Activated CD8-positive, alpha-beta T cell treated with anti-CD3 and anti-CD28 coated beads for 36 hours (primary cell): ENCODE results near the gene SLC35F3. TPM values are rescaled to one million over a fixed set of nuclear protein-coding genes. Genes with fewer than 3 reads are reported as not detected.

Experiments
- ATAC-seq: fragments of 200-7000 bp; cut with Tn5 transposase; one replicate; pipeline ENCODE4 v1.10.0; 2021; ENCODE audit warnings: mild to moderate bottlenecking, moderate library complexity
- CTCF ChIA-PET: fragments of 350-600 bp; sonication (Branson Sonifier 250); formaldehyde crosslinking; loops from one replicate; lab custom pipeline; 2021; ENCODE audit warnings: antibody characterized with exemption; lab: Charles Lee
- POLR2A ChIA-PET: fragments of 350-600 bp; sonication (Branson Sonifier 250); formaldehyde crosslinking; loops from one replicate; lab custom pipeline; 2021; ENCODE audit warnings: antibody characterized with exemption; lab: Charles Lee
- DNase-seq: peaks from one replicate; pipeline ENCODE4 v3.0.0-alpha.2; 2020
- H3K27ac Mint-ChIP-seq: one replicate; pipeline ENCODE4 v1.8.0; 2021; ENCODE audit warnings: mild to moderate bottlenecking, mixed read lengths
- H3K27me3 Mint-ChIP-seq: one replicate; pipeline ENCODE4 v1.8.0; 2021; ENCODE audit warnings: mixed read lengths
- H3K36me3 Mint-ChIP-seq: one replicate; pipeline ENCODE4 v1.8.0; 2021; ENCODE audit warnings: low read depth, mixed read lengths
- H3K4me1 Mint-ChIP-seq: one replicate; pipeline ENCODE4 v1.8.0; 2021; ENCODE audit warnings: low read depth, mixed read lengths
- H3K4me3 Mint-ChIP-seq: one replicate; pipeline ENCODE4 v1.8.0; 2021; ENCODE audit warnings: mild to moderate bottlenecking, moderate library complexity, mixed read lengths
- H3K9me3 Mint-ChIP-seq: one replicate; pipeline ENCODE4 v1.8.0; 2021; ENCODE audit warnings: mixed read lengths
- CTCF ChIP-seq: fragments of 200-600 bp; IDR thresholded peaks from one replicate; pipeline ENCODE4 v1.8.0; 2022; ENCODE audit warnings: antibody characterized with exemption, mild to moderate bottlenecking
- intact Hi-C: fragments of 100-400 bp; cut with micrococcal nuclease; formaldehyde crosslinking; loops from one replicate; pipeline ENCODE4 v1.10.0; 2022
- total RNA-seq, 2 experiments: library from RNA; stranded (reverse); gene quantifications; one replicate each; pipeline ENCODE4 v1.2.3, GENCODE V29; 2021

SLC35F3 gene
- total RNA-seq, 2 experiments from 2014 or later = 3.1 to 3.5 TPM

DNA sequence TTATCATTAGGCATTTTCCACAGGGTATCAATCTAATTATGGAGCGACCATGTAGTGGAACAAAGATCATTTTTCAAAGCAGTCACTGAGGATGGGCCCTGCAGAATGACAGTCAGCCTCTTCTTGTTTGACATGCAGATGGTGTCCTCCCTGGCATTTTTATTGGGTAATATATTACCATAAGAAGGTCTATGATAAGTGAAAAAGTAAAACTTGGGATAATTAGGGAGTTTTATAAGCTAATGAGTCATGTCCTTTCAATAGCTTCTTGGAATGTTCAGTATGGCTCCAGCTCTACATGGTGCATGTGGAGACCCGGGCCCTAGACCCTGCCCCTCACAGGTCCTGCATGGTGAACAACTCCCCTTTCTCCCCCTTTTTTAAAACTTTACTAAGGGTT is 236.5 kb downstream of the SLC35F3 start:
- no peak overlapping the region for H3K4me3 Mint-ChIP-seq
- no peak overlapping the region for H3K27ac Mint-ChIP-seq
- intact Hi-C loops = no loop called here
- TF ChIP-seq CTCF = no peak
- POLR2A ChIA-PET = no interaction called here
- CTCF ChIA-PET = interaction anchor here (1.2 kb wide), 1 partner anchor 72 kb away, joined by 3 read pairs; no protein-coding TSS in a partner anchor
- no peaks in the 10 kb centered on the region for H3K36me3 Mint-ChIP-seq
- ATAC-seq (no peak), DNase-seq (no peak)
- no peaks in the 10 kb centered on the region for H3K4me1 Mint-ChIP-seq
- peaks cover 3% of the 10 kb centered on the region for H3K27me3 Mint-ChIP-seq
- no peaks in the 10 kb centered on the region for H3K9me3 Mint-ChIP-seq

DNA sequence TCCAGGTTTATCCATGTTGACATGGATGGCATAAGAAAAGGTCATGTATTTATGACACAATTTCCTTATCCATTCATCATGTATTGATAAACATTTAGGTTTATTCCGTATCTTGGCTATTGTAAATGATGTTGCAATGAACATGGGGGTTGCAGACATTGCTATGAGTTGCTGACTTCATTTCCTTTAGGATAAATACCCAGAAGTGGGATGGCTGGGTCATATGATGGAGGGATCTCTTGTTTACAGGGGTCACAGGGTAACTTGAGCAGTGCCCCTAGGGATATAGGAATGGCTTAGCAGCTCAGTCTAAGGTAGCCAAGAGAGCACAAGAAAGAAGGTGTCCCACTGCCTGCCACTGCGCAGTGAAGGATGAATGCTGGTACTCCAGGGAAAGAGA is 239.2 kb downstream of the SLC35F3 start:
- no peaks in the 10 kb centered on the region for H3K36me3 Mint-ChIP-seq
- POLR2A ChIA-PET = no interaction called here
- no peak for TF ChIP-seq CTCF
- peaks cover 3% of the 10 kb centered on the region for H3K9me3 Mint-ChIP-seq
- CTCF ChIA-PET = no interaction called here
- peaks cover 10% of the 10 kb centered on the region for H3K27me3 Mint-ChIP-seq
- no peak overlapping the region for H3K4me3 Mint-ChIP-seq
- no peak for DNase-seq
- intact Hi-C loops = no loop called here
- H3K4me1 Mint-ChIP-seq = no peaks in the 10 kb centered on the region
- no peak overlapping the region for H3K27ac Mint-ChIP-seq
- no peak for ATAC-seq

DNA sequence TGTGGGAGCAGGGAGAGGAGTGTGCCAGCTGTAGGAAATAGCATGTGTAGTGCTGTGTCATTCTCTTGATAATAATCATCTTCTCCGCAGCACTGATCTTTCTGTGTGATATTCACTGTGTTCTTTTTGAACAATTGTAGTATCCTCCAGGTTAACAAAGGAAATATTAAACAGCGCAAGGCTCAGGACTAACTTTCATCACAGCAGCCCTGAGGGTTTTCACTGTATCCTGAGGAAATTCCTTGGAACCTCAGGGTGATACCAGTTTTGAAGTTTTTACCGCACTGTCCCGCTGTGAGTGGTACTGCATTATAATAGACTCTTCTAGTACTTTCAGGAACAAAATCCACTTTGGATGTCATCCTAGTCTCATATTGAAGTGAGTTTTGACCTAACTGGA is 240.4 kb downstream of the SLC35F3 start:
- ATAC-seq (no peak), DNase-seq (no peak)
- intact Hi-C loops = no loop called here
- Mint-ChIP-seq H3K36me3 (no peaks in the 10 kb centered on the region), H3K27ac (no peak overlapping the region), H3K27me3 (peaks cover 17% of the 10 kb centered on the region), H3K4me3 (no peak overlapping the region), H3K4me1 (no peaks in the 10 kb centered on the region), H3K9me3 (peaks cover 3% of the 10 kb centered on the region)
- POLR2A ChIA-PET = interaction anchor here (0.7 kb wide), 1 partner anchor 33 kb away, joined by 3 read pairs; no protein-coding TSS in a partner anchor
- CTCF ChIA-PET = no interaction called here
- no peak for TF ChIP-seq CTCF

GRCh38 chr1:234148350-234148749 is 243.9 kb downstream of the SLC35F3 start:
- intact Hi-C loops = no loop called here

DNA sequence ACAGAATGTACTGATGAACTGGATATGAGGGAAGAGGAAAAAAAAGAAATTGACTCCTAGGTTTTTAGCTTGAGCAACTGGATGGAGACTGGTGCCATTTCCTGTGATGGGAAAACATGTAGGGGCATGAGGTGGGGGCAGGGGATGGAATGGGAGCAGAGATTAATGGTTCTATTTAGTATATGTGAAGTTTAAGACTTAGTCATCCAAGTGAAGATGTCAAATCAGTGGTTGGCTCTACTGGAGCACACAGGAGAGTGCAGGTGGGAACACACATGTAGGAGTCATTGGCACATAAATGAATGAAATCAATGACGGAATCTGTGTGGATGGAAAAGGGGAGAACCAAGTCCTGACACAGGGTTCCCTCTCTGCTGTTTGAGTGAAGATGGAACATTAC is 244.3 kb downstream of the SLC35F3 start:
- H3K27me3 Mint-ChIP-seq = peaks cover 25% of the 10 kb centered on the region
- no peak for ATAC-seq

More at GRCh38 chr1:234148350-234148749, 243.9 kb downstream of the SLC35F3 start:
- CTCF ChIA-PET = interaction anchor here (1.4 to 2.1 kb wide), 2 partner anchors 161 kb away, joined by 5 to 7 read pairs; no protein-coding TSS in a partner anchor
- H3K27me3 Mint-ChIP-seq = peaks cover 27% of the 10 kb centered on the region
- no peaks in the 10 kb centered on the region for H3K4me1 Mint-ChIP-seq
- H3K27ac Mint-ChIP-seq = no peak overlapping the region
- DNase-seq = no peak
- no peak for ATAC-seq
- TF ChIP-seq CTCF = no peak
- H3K4me3 Mint-ChIP-seq = no peak overlapping the region
- H3K9me3 Mint-ChIP-seq = peaks cover 3% of the 10 kb centered on the region
- POLR2A ChIA-PET = no interaction called here
- no peaks in the 10 kb centered on the region for H3K36me3 Mint-ChIP-seq

More for the DNA sequence above, 244.3 kb downstream of the SLC35F3 start:
- H3K36me3 Mint-ChIP-seq = no peaks in the 10 kb centered on the region
- H3K4me3 Mint-ChIP-seq = no peak overlapping the region
- ChIA-PET POLR2A (no interaction called here), CTCF (interaction anchor here (1.4 to 1.8 kb wide), 2 partner anchors 34 to 161 kb away, joined by 5 to 6 read pairs; no protein-coding TSS in a partner anchor)
- no peak for TF ChIP-seq CTCF
- no peaks in the 10 kb centered on the region for H3K4me1 Mint-ChIP-seq
- peaks cover 3% of the 10 kb centered on the region for H3K9me3 Mint-ChIP-seq
- intact Hi-C loops = no loop called here
- no peak overlapping the region for H3K27ac Mint-ChIP-seq
- DNase-seq = no peak
